Measurements from ENCODE around the gene ANKRD63.

The ANKRD63 gene

DNA sequence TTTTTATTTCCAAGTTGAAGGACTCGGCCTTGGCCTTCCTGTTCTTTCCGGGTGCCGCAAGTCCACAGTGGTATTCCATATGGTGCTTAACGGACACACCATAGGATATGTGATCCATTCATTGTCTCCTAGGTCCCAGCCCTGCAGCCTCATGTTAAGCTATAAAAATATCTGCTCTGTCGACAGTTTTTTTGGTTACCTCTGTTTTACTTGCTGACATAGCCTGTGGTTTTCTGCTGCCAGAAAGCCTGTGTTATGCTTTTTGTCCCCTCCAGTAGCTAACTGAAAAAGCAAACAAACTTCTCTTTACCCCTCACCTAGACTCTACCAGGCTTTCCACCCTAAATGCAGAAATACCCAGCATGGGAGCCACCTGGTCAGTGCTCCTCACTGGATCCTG is 45.9 kb upstream of the ANKRD63 start:
- no peaks in the 10 kb centered on the region for H3K27me3 ChIP-seq (ENCODE audit: insufficient read depth, low read length)
- H3K79me2 ChIP-seq (ENCODE audit: insufficient read depth, low read length), result no peaks in the 10 kb centered on the region
- no peak for TF ChIP-seq EZH2 (IDR thresholded peaks at IDR 0.05; ENCODE audit: borderline replicate concordance, low read length)
- TF ChIP-seq, protein P1, sequence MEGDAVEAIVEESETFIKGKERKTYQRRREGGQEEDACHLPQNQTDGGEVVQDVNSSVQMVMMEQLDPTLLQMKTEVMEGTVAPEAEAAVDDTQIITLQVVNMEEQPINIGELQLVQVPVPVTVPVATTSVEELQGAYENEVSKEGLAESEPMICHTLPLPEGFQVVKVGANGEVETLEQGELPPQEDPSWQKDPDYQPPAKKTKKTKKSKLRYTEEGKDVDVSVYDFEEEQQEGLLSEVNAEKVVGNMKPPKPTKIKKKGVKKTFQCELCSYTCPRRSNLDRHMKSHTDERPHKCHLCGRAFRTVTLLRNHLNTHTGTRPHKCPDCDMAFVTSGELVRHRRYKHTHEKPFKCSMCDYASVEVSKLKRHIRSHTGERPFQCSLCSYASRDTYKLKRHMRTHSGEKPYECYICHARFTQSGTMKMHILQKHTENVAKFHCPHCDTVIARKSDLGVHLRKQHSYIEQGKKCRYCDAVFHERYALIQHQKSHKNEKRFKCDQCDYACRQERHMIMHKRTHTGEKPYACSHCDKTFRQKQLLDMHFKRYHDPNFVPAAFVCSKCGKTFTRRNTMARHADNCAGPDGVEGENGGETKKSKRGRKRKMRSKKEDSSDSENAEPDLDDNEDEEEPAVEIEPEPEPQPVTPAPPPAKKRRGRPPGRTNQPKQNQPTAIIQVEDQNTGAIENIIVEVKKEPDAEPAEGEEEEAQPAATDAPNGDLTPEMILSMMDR (IDR thresholded peaks at IDR 0.05; ENCODE audit: low read length), result no peak
- no peaks in the 10 kb centered on the region for H3K9me2 ChIP-seq (ENCODE audit: low read depth, low read length)
- H2AFZ ChIP-seq (ENCODE audit: low read length), result no peak overlapping the region
- no peak overlapping the region for H3K4me2 ChIP-seq (ENCODE audit: low read length)
- H3F3A ChIP-seq (ENCODE audit: insufficient read depth, low read length), result no peaks in the 10 kb centered on the region
- no peak overlapping the region for H3K4me3 ChIP-seq (ENCODE audit: low read depth, low read length, poor library complexity, severe bottlenecking)
- no peaks in the 10 kb centered on the region for H4K20me1 ChIP-seq (ENCODE audit: insufficient read depth, low read length)
- no peak overlapping the region for H3K27ac ChIP-seq (ENCODE audit: low read depth, low read length, poor library complexity, severe bottlenecking)
- H3K4me1 ChIP-seq (ENCODE audit: insufficient read depth, low read length, severe bottlenecking), result peaks cover under 1% of the 10 kb centered on the region
- no peaks in the 10 kb centered on the region for H3K36me3 ChIP-seq (ENCODE audit: insufficient read depth, low read length)
- H3K9me3 ChIP-seq (ENCODE audit: low read length), result no peaks in the 10 kb centered on the region
- H3K9ac ChIP-seq (ENCODE audit: low read length), result no peak overlapping the region

DNA sequence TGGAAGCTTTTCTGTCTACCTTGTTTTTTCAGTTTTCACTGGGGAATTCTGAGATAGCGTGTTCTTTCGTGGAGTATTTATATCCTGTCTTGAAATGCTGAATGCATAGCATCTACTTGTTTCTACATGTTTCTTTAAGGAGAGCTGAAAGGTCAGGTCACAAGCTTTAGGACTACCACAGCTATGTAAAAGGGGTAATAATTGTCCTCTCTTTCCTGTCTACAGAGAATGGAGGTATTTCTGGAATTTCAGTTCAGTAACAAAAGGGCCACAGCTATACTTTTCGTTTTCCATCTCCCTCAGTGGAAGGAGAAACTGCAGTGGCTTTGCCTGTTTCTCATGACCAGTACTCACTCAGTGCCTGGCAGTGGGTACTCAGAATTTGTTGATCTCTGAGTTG is 45.3 kb upstream of the ANKRD63 start:
- H3K9me2 ChIP-seq (ENCODE audit: low read depth, low read length), result no peaks in the 10 kb centered on the region
- H3K27ac ChIP-seq (ENCODE audit: low read depth, low read length, poor library complexity, severe bottlenecking), result no peak overlapping the region
- H3K36me3 ChIP-seq (ENCODE audit: insufficient read depth, low read length), result no peaks in the 10 kb centered on the region
- no peaks in the 10 kb centered on the region for H3K79me2 ChIP-seq (ENCODE audit: insufficient read depth, low read length)
- no peaks in the 10 kb centered on the region for H3F3A ChIP-seq (ENCODE audit: insufficient read depth, low read length)
- no peaks in the 10 kb centered on the region for H3K27me3 ChIP-seq (ENCODE audit: insufficient read depth, low read length)
- no peak for TF ChIP-seq EZH2 (IDR thresholded peaks at IDR 0.05; ENCODE audit: borderline replicate concordance, low read length)
- TF ChIP-seq, protein P1 (IDR thresholded peaks at IDR 0.05; ENCODE audit: low read length), result no peak
- no peaks in the 10 kb centered on the region for H3K4me1 ChIP-seq (ENCODE audit: insufficient read depth, low read length, severe bottlenecking)
- no peaks in the 10 kb centered on the region for H3K9me3 ChIP-seq (ENCODE audit: low read length)
- H3K4me3 ChIP-seq (ENCODE audit: low read depth, low read length, poor library complexity, severe bottlenecking), result no peak overlapping the region
- no peaks in the 10 kb centered on the region for H4K20me1 ChIP-seq (ENCODE audit: insufficient read depth, low read length)
- no peak overlapping the region for H3K9ac ChIP-seq (ENCODE audit: low read length)
- H3K4me2 ChIP-seq (ENCODE audit: low read length), result no peak overlapping the region
- H2AFZ ChIP-seq (ENCODE audit: low read length), result no peak overlapping the region

DNA sequence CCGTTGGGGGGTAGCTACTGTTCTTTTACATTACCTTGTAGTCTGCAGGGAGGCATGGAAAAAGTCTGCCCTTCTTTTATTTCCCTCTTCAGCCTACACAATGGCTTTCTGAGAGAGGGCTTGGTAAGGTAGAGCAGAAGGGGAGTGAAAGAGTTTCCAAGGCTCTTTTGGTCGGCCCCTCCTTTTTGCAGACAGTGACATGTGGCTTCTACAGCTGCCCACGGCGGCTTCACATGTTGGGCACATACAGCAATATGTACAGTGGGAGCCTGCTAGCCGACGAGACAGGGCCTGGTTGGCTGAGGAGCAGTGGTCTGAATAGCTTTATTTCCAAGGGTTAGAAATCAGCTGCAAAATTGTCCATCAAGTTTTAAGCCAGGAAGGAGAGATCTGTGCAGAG is 44.6 kb upstream of the ANKRD63 start:
- H3K4me3 ChIP-seq (ENCODE audit: low read depth, low read length, poor library complexity, severe bottlenecking), result no peak overlapping the region
- no peak overlapping the region for H3K4me2 ChIP-seq (ENCODE audit: low read length)
- H3K36me3 ChIP-seq (ENCODE audit: insufficient read depth, low read length), result no peaks in the 10 kb centered on the region
- peaks cover 7% of the 10 kb centered on the region for H3K4me1 ChIP-seq (ENCODE audit: insufficient read depth, low read length, severe bottlenecking)
- no peaks in the 10 kb centered on the region for H3K9me2 ChIP-seq (ENCODE audit: low read depth, low read length)
- no peak for TF ChIP-seq EZH2 (IDR thresholded peaks at IDR 0.05; ENCODE audit: borderline replicate concordance, low read length)
- TF ChIP-seq, protein P1 (IDR thresholded peaks at IDR 0.05; ENCODE audit: low read length), result no peak
- H3K9ac ChIP-seq (ENCODE audit: low read length), result no peak overlapping the region
- H3F3A ChIP-seq (ENCODE audit: insufficient read depth, low read length), result no peaks in the 10 kb centered on the region
- H3K79me2 ChIP-seq (ENCODE audit: insufficient read depth, low read length), result no peaks in the 10 kb centered on the region
- no peaks in the 10 kb centered on the region for H3K9me3 ChIP-seq (ENCODE audit: low read length)
- H2AFZ ChIP-seq (ENCODE audit: low read length), result no peak overlapping the region
- no peaks in the 10 kb centered on the region for H3K27me3 ChIP-seq (ENCODE audit: insufficient read depth, low read length)
- no peak overlapping the region for H3K27ac ChIP-seq (ENCODE audit: low read depth, low read length, poor library complexity, severe bottlenecking)
- H4K20me1 ChIP-seq (ENCODE audit: insufficient read depth, low read length), result no peaks in the 10 kb centered on the region
